Measurements from ENCODE around the gene SORBS2. TPM values are rescaled to one million over a fixed set of nuclear protein-coding genes. Genes with fewer than 3 reads are reported as not detected.

The SORBS2 gene
- total RNA-seq, 3 donors from 2014 or later, result 44.9 to 416 (median 53.7) TPM

GRCh38 chr4:185587030-185587426 lies 225.0 kb downstream of the SORBS2 start:
- H3K4me3 ChIP-seq, result no peak overlapping the region
- intact Hi-C loops (cut with DNase I, micrococcal nuclease), result no loop called here
- ATAC-seq, result no peak

GRCh38 chr4:185585211-185585610 lies 226.8 kb downstream of the SORBS2 start:
- H3K4me1 ChIP-seq (ENCODE audit: low read depth), result no peaks in the 10 kb centered on the region
- no peak overlapping the region for H3K4me3 ChIP-seq
- ATAC-seq (no peak), DNase-seq (no peak)
- no peak for TF ChIP-seq CTCF (IDR thresholded peaks at IDR 0.05)
- no peaks in the 10 kb centered on the region for H3K36me3 ChIP-seq (ENCODE audit: low read depth)
- no peaks in the 10 kb centered on the region for H3K9me3 ChIP-seq
- intact Hi-C loops (cut with DNase I, micrococcal nuclease), result no loop called here

More at GRCh38 chr4:185587030-185587426, 225.0 kb downstream of the SORBS2 start:
- no peak for DNase-seq
- TF ChIP-seq CTCF (IDR thresholded peaks at IDR 0.05), result no peak
- H3K9me3 ChIP-seq, result no peaks in the 10 kb centered on the region
- no peaks in the 10 kb centered on the region for H3K36me3 ChIP-seq (ENCODE audit: low read depth)
- no peaks in the 10 kb centered on the region for H3K4me1 ChIP-seq (ENCODE audit: low read depth)

DNA sequence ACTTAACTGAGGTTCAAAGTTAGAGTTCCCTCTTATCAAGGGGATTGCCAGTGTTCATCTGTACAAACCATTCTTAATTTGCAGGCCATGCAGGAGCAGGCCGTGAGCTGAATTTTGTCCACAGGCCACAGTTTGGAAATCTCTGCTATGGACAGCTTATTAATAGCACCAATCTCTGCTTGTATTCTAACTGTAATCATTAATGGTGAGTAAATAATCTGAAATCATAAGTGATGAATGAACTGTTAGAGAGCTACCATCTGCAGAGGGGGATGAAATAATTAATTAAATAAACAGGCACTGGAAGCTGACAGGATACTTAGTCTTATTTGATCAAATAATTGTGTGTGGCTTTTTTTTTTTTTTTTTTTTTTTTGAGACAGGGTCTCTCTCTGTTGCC lies 228.2 kb downstream of the SORBS2 start:
- H3K4me3 ChIP-seq, result no peak overlapping the region
- no peaks in the 10 kb centered on the region for H3K36me3 ChIP-seq (ENCODE audit: low read depth)
- no peaks in the 10 kb centered on the region for H3K9me3 ChIP-seq
- ATAC-seq (no peak), DNase-seq (no peak)
- TF ChIP-seq CTCF (IDR thresholded peaks at IDR 0.05), result no peak
- H3K4me1 ChIP-seq (ENCODE audit: low read depth), result no peaks in the 10 kb centered on the region
- intact Hi-C loops (cut with DNase I, micrococcal nuclease), result no loop called here

DNA sequence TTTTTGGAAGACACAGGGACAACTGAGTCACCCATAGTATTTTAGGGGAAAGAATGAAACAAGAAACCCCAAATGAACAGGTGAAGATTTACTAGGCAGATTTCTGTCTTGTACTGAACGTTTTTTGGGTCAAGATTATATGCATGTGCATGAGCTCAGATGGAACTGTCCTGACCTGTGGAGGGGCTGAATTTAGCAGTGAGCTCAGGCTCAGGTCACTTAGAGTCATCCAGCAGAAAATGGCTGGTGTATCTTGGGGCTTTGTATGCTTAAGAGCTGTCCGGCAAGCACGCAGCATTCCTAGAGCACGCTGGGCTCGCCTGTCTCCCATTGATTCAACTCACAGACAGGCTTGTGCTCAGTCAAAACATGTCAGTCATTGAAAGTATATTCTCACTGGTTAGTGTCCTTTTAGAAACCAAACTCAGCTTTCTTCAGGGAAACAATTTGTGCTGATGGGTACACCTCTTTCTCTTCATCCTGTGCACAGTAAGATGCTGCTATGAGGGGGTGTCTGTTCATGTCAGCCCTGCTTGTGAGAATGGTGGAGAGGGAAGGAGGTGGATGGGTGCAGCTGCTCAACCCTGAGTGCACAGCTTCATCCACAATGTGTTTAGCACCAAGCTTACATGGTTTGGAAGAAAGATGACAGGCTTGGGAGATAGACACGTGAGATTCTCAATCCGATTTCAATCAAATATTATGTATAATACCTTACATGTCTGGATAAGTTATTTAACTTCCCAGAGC lies 229.2 kb downstream of the SORBS2 start:
- DNase-seq (no peak), ATAC-seq (no peak)
- H3K36me3 ChIP-seq (ENCODE audit: low read depth), result no peaks in the 10 kb centered on the region
- intact Hi-C loops (cut with DNase I, micrococcal nuclease), result no loop called here
- no peak for TF ChIP-seq CTCF (IDR thresholded peaks at IDR 0.05)
- no peaks in the 10 kb centered on the region for H3K4me1 ChIP-seq (ENCODE audit: low read depth)
- H3K4me3 ChIP-seq, result no peak overlapping the region
- no peaks in the 10 kb centered on the region for H3K9me3 ChIP-seq

DNA sequence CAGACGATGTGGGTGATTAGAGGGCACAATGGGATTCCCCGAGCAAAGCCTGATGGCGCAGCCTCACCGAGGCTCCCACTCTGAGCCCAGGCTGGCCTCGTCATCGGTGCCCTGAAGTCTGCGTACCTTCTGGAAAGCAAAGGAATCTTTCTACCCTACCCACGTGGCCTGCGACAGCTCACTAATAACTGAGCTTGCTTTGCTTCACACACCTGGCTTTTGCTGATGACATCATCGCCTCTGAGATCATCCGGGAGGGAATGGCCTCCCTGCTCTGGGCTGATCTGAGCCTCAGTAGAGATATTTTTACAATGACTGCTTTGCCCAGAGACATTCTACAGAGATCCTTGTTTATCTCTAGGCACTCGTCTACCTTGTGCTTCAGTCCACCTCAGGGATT lies 231.3 kb downstream of the SORBS2 start:
- H3K9me3 ChIP-seq, result no peaks in the 10 kb centered on the region
- TF ChIP-seq CTCF (IDR thresholded peaks at IDR 0.05), result no peak
- H3K4me3 ChIP-seq, result no peak overlapping the region
- H3K36me3 ChIP-seq (ENCODE audit: low read depth), result no peaks in the 10 kb centered on the region
- H3K4me1 ChIP-seq (ENCODE audit: low read depth), result no peaks in the 10 kb centered on the region
- intact Hi-C loops (cut with DNase I, micrococcal nuclease), result no loop called here
- no peak for DNase-seq
- ATAC-seq, result no peak

All from mucosa of descending colon (tissue), 3 donors.